BE2C (cell line): ENCODE measurements around the gene ZFYVE1.
A peak's percentile ranks its signal among the peaks of the same experiment; 100 is the strongest.
"Not testable (repeated sequence)": the region's sequence is repeated elsewhere in the genome, so short reads cannot be mapped to it uniquely, and the experiment has no call there.

ENCODE experiments used
- DNase-seq: peaks from one replicate; pipeline ENCODE4 v3.0.0-alpha.2; 2020
- H3K27me3 ChIP-seq: fragments of 250-450 bp; sonication (Bioruptor Pico); 2 replicates; pipeline ENCODE4 v1.5.1; 2020; ENCODE audit warnings: mild to moderate bottlenecking
- H3K36me3 ChIP-seq: fragments of 250-450 bp; sonication (Bioruptor Pico); 2 replicates; pipeline ENCODE4 v1.5.1; 2020; ENCODE audit warnings: mild to moderate bottlenecking
- H3K4me1 ChIP-seq: fragments of 250-450 bp; sonication (Bioruptor Pico); 2 replicates; pipeline ENCODE4 v1.5.1; 2020
- H3K4me3 ChIP-seq: 2 replicates; pipeline ENCODE4 v1.5.1; 2011; ENCODE audit warnings: low read depth, low read length
- H3K9me3 ChIP-seq: fragments of 250-450 bp; sonication (Bioruptor Pico); 2 replicates; pipeline ENCODE4 v1.5.1; 2020
- CTCF ChIP-seq: IDR thresholded peaks from 2 replicates; pipeline ENCODE4 v1.5.1; 2012; ENCODE audit warnings: mild to moderate bottlenecking, low read depth, low read length

The ZFYVE1 gene

GRCh38 chr14:72966038-72966437, 60.9 kb downstream of the ZFYVE1 start:
- TF ChIP-seq CTCF, result no peak
- H3K27me3 ChIP-seq, result no peaks in the 10 kb centered on the region
- H3K9me3 ChIP-seq, result no peaks in the 10 kb centered on the region
- DNase-seq, result no peak
- no peak overlapping the region for H3K4me3 ChIP-seq
- H3K4me1 ChIP-seq, result no peaks in the 10 kb centered on the region; the same call in 1 of the 2 replicates
- H3K36me3 ChIP-seq, result 0 out of 2 replicates have a peak, but pooled peaks cover under 1% of the 10 kb centered on the region

- H3K4me3 ChIP-seq, result no peak overlapping the region
- H3K9me3 ChIP-seq, result no peaks in the 10 kb centered on the region
- DNase-seq, result no peak
- peaks cover 8% of the 10 kb centered on the region; the same call in 1 of the 2 replicates for H3K36me3 ChIP-seq
- no peaks in the 10 kb centered on the region; the same call in 1 of the 2 replicates for H3K4me1 ChIP-seq
- H3K27me3 ChIP-seq, result no peaks in the 10 kb centered on the region
- no peak for TF ChIP-seq CTCF
Measured at GRCh38 chr14:72965249-72965648, 61.7 kb downstream of the ZFYVE1 start.

GRCh38 chr14:72962829-72963312, 64.0 kb downstream of the ZFYVE1 start:
- Histone ChIP-seq H3K4me3 (no peak overlapping the region), H3K36me3 (peaks cover 19% of the 10 kb centered on the region), H3K9me3 (no peaks in the 10 kb centered on the region), H3K27me3 (no peaks in the 10 kb centered on the region), H3K4me1 (no peaks in the 10 kb centered on the region; the same call in 1 of the 2 replicates)
- no peak for TF ChIP-seq CTCF
- peak; percentile 59 for DNase-seq

- peaks cover 23% of the 10 kb centered on the region for H3K36me3 ChIP-seq
- H3K27me3 ChIP-seq, H3K4me1 ChIP-seq, H3K4me3 ChIP-seq, H3K9me3 ChIP-seq: not testable (repeated sequence)
- DNase-seq, result peak; percentile 39
Measured at GRCh38 chr14:72962336-72962754, 64.6 kb downstream of the ZFYVE1 start.

GRCh38 chr14:72961579-72962335, 65.1 kb downstream of the ZFYVE1 start:
- TF ChIP-seq CTCF, result no peak
- DNase-seq, result no peak
- H3K9me3 ChIP-seq, result no peaks in the 10 kb centered on the region
- no peaks in the 10 kb centered on the region; the same call in 1 of the 2 replicates for H3K4me1 ChIP-seq
- H3K36me3 ChIP-seq, result peaks cover 29% of the 10 kb centered on the region
- H3K4me3 ChIP-seq, result no peak overlapping the region
- no peaks in the 10 kb centered on the region for H3K27me3 ChIP-seq

GRCh38 chr14:72961016-72961415, 65.9 kb downstream of the ZFYVE1 start:
- H3K4me1 ChIP-seq, H3K4me3 ChIP-seq, DNase-seq, H3K9me3 ChIP-seq, H3K27me3 ChIP-seq: not testable (repeated sequence)
- H3K36me3 ChIP-seq, result peaks cover 36% of the 10 kb centered on the region

GRCh38 chr14:72958548-72958947, 68.4 kb downstream of the ZFYVE1 start:
- Histone ChIP-seq H3K9me3 (no peaks in the 10 kb centered on the region), H3K27me3 (no peaks in the 10 kb centered on the region), H3K4me1 (no peaks in the 10 kb centered on the region; the same call in 1 of the 2 replicates), H3K36me3 (peaks cover 52% of the 10 kb centered on the region), H3K4me3 (no peak overlapping the region)
- no peak for DNase-seq
- no peak for TF ChIP-seq CTCF
